OCI-LY1 (cell line): ENCODE data around the gene GUK1.

Experiments
- H2AFZ ChIP-seq: fragments of 200-600 bp; sonication (generic), shearing (Covaris generic); 2 replicates; pipeline ENCODE4 v1.6.0; 2014; ENCODE audit warnings: antibody characterized with exemption, mild to moderate bottlenecking, low read length
- H3F3A ChIP-seq: fragments of 200-600 bp; sonication (generic), shearing (Covaris generic); 2 replicates; pipeline ENCODE4 v1.6.0; 2014; ENCODE audit warnings: mild to moderate bottlenecking, antibody characterized with exemption, low read length, moderate library complexity; ENCODE audit not compliant: insufficient read depth
- H3K27ac ChIP-seq: fragments of 200-600 bp; sonication (generic); 2 replicates; pipeline ENCODE4 v1.5.1; 2014; ENCODE audit warnings: low read length, mixed run types, mild to moderate bottlenecking, low read depth; ENCODE audit not compliant: poor library complexity, severe bottlenecking
- H3K27me3 ChIP-seq: fragments of 200-600 bp; sonication (generic); 2 replicates; pipeline ENCODE4 v1.6.0; 2014; ENCODE audit warnings: antibody characterized with exemption, mild to moderate bottlenecking, low read length, moderate library complexity; ENCODE audit not compliant: insufficient read depth
- H3K36me3 ChIP-seq: fragments of 200-600 bp; sonication (generic); 2 replicates; pipeline ENCODE4 v1.6.1; 2014; ENCODE audit warnings: mild to moderate bottlenecking, antibody characterized with exemption, low read length, moderate library complexity, mixed read lengths; ENCODE audit not compliant: insufficient read depth
- H3K4me1 ChIP-seq: fragments of 200-600 bp; sonication (generic); 2 replicates; pipeline ENCODE4 v1.5.1; 2014; ENCODE audit warnings: mild to moderate bottlenecking, low read length, moderate library complexity; ENCODE audit not compliant: insufficient read depth, severe bottlenecking
- H3K4me2 ChIP-seq: fragments of 200-600 bp; sonication (generic), shearing (Covaris generic); 2 replicates; pipeline ENCODE4 v1.6.1; 2014; ENCODE audit warnings: low read length
- H3K4me3 ChIP-seq: fragments of 200-600 bp; sonication (generic); 2 replicates; pipeline ENCODE4 v1.5.1; 2014; ENCODE audit warnings: low read length, low read depth, mild to moderate bottlenecking, mixed read lengths; ENCODE audit not compliant: poor library complexity, severe bottlenecking
- H3K79me2 ChIP-seq: fragments of 200-600 bp; shearing (Covaris generic); 2 replicates; pipeline ENCODE4 v1.6.1; 2016; ENCODE audit warnings: mixed run types, low read length, mixed read lengths; ENCODE audit not compliant: insufficient read depth
- H3K9ac ChIP-seq: fragments of 200-600 bp; sonication (generic), shearing (Covaris generic); 2 replicates; pipeline ENCODE4 v1.6.1; 2014; ENCODE audit warnings: mild to moderate bottlenecking, low read length, mixed read lengths
- H3K9me2 ChIP-seq: fragments of 200-600 bp; sonication (generic), shearing (Covaris generic); 2 replicates; pipeline ENCODE4 v1.6.1; 2014; ENCODE audit warnings: low read depth, mild to moderate bottlenecking, low read length, mixed read lengths
- H3K9me3 ChIP-seq: fragments of 200-600 bp; shearing (Covaris generic); 2 replicates; pipeline ENCODE4 v1.6.1; 2014; ENCODE audit warnings: low read length, mixed read lengths
- H4K20me1 ChIP-seq: fragments of 200-600 bp; sonication (generic), shearing (Covaris generic); 2 replicates; pipeline ENCODE4 v1.6.0; 2016; ENCODE audit warnings: mild to moderate bottlenecking, low read length; ENCODE audit not compliant: insufficient read depth
- CTCF ChIP-seq: fragments of 200-600 bp; sonication (generic), shearing (Covaris generic); IDR thresholded peaks from 2 replicates; pipeline ENCODE4 v1.5.1; 2017; ENCODE audit warnings: mild to moderate bottlenecking, antibody characterized with exemption, low read length, moderate library complexity, mixed read lengths
- EZH2 ChIP-seq: fragments of 200-600 bp; sonication (generic), shearing (Covaris generic); IDR thresholded peaks from 2 replicates; pipeline ENCODE4 v1.8.0; 2017; ENCODE audit warnings: borderline replicate concordance, mixed run types, mild to moderate bottlenecking, antibody characterized with exemption, low read length, moderate library complexity, mixed read lengths

Gene GUK1

GRCh38 chr1:228112617-228113016 lies 27.5 kb upstream of the GUK1 start:
- H3K4me2 ChIP-seq, result no peak overlapping the region
- peaks cover 8% of the 10 kb centered on the region for H3K79me2 ChIP-seq
- H3F3A ChIP-seq, result no peaks in the 10 kb centered on the region
- no peak overlapping the region for H3K9ac ChIP-seq
- H3K9me3 ChIP-seq, result peaks cover 3% of the 10 kb centered on the region; the same call in 1 of the 2 replicates
- H2AFZ ChIP-seq, result no peak overlapping the region
- peaks cover 2% of the 10 kb centered on the region; the same call in 1 of the 2 replicates for H3K36me3 ChIP-seq
- peaks cover 22% of the 10 kb centered on the region for H3K4me1 ChIP-seq
- TF ChIP-seq CTCF (no peak), EZH2 (no peak)
- H3K9me2 ChIP-seq, result no peaks in the 10 kb centered on the region
- H3K4me3 ChIP-seq, result no peak overlapping the region
- no peak overlapping the region for H3K27ac ChIP-seq
- H3K27me3 ChIP-seq, result no peaks in the 10 kb centered on the region
- H4K20me1 ChIP-seq, result no peaks in the 10 kb centered on the region

- no peak overlapping the region for H3K4me2 ChIP-seq
Measured at GRCh38 chr1:228114827-228115226, 25.3 kb upstream of the GUK1 start.

GRCh38 chr1:228117335-228117734 lies 22.7 kb upstream of the GUK1 start:
- H3K79me2 ChIP-seq, result no peaks in the 10 kb centered on the region
- H3K4me1 ChIP-seq, result peaks cover 4% of the 10 kb centered on the region
- no peaks in the 10 kb centered on the region for H3K27me3 ChIP-seq
- no peaks in the 10 kb centered on the region for H3K9me2 ChIP-seq
- H4K20me1 ChIP-seq, result no peaks in the 10 kb centered on the region
- no peak overlapping the region for H2AFZ ChIP-seq
- H3K27ac ChIP-seq, result no peak overlapping the region
- H3K9ac ChIP-seq, result no peak overlapping the region
- TF ChIP-seq CTCF (no peak), EZH2 (no peak)
- no peaks in the 10 kb centered on the region for H3K36me3 ChIP-seq
- H3F3A ChIP-seq, result no peaks in the 10 kb centered on the region
- H3K9me3 ChIP-seq, result peaks cover 10% of the 10 kb centered on the region; the same call in 1 of the 2 replicates
- H3K4me2 ChIP-seq, result no peak overlapping the region
- H3K4me3 ChIP-seq, result no peak overlapping the region

More at GRCh38 chr1:228114827-228115226, 25.3 kb upstream of the GUK1 start:
- Histone ChIP-seq H2AFZ (no peak overlapping the region), H3K9ac (no peak overlapping the region), H3K36me3 (no peaks in the 10 kb centered on the region), H3K4me3 (no peak overlapping the region), H3K79me2 (no peaks in the 10 kb centered on the region), H3F3A (no peaks in the 10 kb centered on the region), H3K9me2 (no peaks in the 10 kb centered on the region), H3K4me1 (peaks cover 7% of the 10 kb centered on the region), H3K27me3 (no peaks in the 10 kb centered on the region), H3K9me3 (peaks cover 10% of the 10 kb centered on the region; the same call in 1 of the 2 replicates), H3K27ac (no peak overlapping the region), H4K20me1 (no peaks in the 10 kb centered on the region)
- no peak for TF ChIP-seq CTCF
- TF ChIP-seq EZH2, result no peak
